Measurements from ENCODE around the gene GSN. TPM values are rescaled to one million over a fixed set of nuclear protein-coding genes. Genes with fewer than 3 reads are reported as not detected.

The GSN gene
- total and polyA plus RNA-seq, 4 donors: 18.8 to 402 (median 51.6) TPM

DNA sequence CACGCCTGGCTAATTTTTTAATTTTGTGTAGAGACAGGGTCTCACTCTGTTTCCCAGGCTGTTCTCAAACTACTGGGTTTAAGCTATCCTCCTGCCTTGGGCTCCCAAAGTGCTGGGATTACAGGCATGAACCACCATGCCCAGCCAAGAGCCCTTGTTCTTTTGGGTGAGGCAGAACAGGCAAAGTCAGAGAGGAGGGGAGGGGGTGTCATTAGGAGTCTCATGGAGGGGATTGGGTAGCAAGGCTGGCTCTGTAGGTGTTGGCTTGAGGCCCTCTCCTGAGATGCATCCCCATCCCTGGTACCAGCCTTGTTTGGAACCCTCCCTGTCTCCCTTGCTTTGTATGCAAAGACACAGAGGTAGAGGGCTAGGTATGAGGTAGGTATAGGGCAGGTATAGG is 24.1 kb downstream of the GSN start:
- no peaks in the 10 kb centered on the region for H3K9me3 ChIP-seq (ENCODE audit: control insufficient read depth in 4 of 4, low read length in 3 of 4)
- H3K36me3 ChIP-seq (ENCODE audit: control insufficient read depth in 4 of 4, insufficient read depth in 3 of 4, low read depth in 1 of 4, low read length in 3 of 4): no peaks in the 10 kb centered on the region
- H3K27me3 ChIP-seq (ENCODE audit: control insufficient read depth in 4 of 4, insufficient read depth in 4 of 4, low read length in 3 of 4): no peaks in the 10 kb centered on the region
- no peak for DNase-seq (ENCODE audit: low spot score)
- no peak overlapping the region for H3K4me3 ChIP-seq (ENCODE audit: low read depth in 1 of 3, low read length in 3 of 3)
- no peak overlapping the region for H3K9ac ChIP-seq (ENCODE audit: low read depth in 1 of 2, low read length in 2 of 2)
- 94% methylated on average over 1 of the region's 1 CpG for WGBS
- no peak overlapping the region for H3K27ac ChIP-seq (ENCODE audit: low read depth in 1 of 2, low read length in 2 of 2)
- TF ChIP-seq, protein P1, sequence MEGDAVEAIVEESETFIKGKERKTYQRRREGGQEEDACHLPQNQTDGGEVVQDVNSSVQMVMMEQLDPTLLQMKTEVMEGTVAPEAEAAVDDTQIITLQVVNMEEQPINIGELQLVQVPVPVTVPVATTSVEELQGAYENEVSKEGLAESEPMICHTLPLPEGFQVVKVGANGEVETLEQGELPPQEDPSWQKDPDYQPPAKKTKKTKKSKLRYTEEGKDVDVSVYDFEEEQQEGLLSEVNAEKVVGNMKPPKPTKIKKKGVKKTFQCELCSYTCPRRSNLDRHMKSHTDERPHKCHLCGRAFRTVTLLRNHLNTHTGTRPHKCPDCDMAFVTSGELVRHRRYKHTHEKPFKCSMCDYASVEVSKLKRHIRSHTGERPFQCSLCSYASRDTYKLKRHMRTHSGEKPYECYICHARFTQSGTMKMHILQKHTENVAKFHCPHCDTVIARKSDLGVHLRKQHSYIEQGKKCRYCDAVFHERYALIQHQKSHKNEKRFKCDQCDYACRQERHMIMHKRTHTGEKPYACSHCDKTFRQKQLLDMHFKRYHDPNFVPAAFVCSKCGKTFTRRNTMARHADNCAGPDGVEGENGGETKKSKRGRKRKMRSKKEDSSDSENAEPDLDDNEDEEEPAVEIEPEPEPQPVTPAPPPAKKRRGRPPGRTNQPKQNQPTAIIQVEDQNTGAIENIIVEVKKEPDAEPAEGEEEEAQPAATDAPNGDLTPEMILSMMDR (IDR thresholded peaks at IDR 0.05; ENCODE audit: low read depth, low read length, missing input control): no peak
- no peak for TF ChIP-seq RXRA (IDR thresholded peaks at IDR 0.05)
- no peak for TF ChIP-seq YY1 (IDR thresholded peaks at IDR 0.05)
- TF ChIP-seq HNF4A (conservative IDR thresholded peaks at IDR 0.05): no peak
- TF ChIP-seq NR2F2 (IDR thresholded peaks at IDR 0.05): no peak
- TF ChIP-seq, protein P2, sequence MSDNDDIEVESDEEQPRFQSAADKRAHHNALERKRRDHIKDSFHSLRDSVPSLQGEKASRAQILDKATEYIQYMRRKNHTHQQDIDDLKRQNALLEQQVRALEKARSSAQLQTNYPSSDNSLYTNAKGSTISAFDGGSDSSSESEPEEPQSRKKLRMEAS (IDR thresholded peaks at IDR 0.05): no peak
- no peak for TF ChIP-seq HNF4G (IDR thresholded peaks at IDR 0.05)
- TF ChIP-seq, protein P3, sequence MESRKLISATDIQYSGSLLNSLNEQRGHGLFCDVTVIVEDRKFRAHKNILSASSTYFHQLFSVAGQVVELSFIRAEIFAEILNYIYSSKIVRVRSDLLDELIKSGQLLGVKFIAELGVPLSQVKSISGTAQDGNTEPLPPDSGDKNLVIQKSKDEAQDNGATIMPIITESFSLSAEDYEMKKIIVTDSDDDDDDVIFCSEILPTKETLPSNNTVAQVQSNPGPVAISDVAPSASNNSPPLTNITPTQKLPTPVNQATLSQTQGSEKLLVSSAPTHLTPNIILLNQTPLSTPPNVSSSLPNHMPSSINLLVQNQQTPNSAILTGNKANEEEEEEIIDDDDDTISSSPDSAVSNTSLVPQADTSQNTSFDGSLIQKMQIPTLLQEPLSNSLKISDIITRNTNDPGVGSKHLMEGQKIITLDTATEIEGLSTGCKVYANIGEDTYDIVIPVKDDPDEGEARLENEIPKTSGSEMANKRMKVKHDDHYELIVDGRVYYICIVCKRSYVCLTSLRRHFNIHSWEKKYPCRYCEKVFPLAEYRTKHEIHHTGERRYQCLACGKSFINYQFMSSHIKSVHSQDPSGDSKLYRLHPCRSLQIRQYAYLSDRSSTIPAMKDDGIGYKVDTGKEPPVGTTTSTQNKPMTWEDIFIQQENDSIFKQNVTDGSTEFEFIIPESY (IDR thresholded peaks at IDR 0.05): no peak
- TF ChIP-seq REST (IDR thresholded peaks at IDR 0.05): no peak
- TF ChIP-seq RAD21 (IDR thresholded peaks at IDR 0.05): no peak
- TF ChIP-seq ATF3 (IDR thresholded peaks at IDR 0.05): no peak
- TF ChIP-seq FOXA1 (IDR thresholded peaks at IDR 0.05): no peak
- no peak for TF ChIP-seq FOXA2 (IDR thresholded peaks at IDR 0.05)
- no peak for TF ChIP-seq JUND (IDR thresholded peaks at IDR 0.05)
- peaks cover 0 to 4% (median 0%) of the 10 kb centered on the region in 4 donors for H3K4me1 ChIP-seq (ENCODE audit: control insufficient read depth in 4 of 4, insufficient read depth in 4 of 4, low read length in 3 of 4)

DNA sequence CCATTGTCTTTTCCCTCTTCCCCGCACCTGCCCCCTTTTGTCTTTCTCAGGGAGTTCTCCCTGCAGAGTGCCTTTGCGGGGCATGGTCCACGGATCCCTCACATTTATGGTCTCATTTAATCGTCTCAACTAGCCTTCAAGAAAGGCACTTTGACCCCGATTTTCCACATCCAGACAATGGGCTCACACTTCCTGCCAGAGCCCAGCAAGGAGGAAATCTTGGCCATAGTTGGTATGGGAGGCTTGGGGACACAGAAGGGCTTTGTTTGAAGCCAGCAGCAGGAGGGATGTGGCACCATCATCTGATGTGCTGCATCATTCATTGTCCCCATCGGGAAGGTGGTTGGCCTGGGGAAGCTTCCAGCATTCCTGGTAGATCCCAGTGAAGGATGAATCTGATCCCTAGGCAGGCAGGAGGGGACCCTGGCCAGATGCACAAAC is 24.9 kb downstream of the GSN start:
- H3K9ac ChIP-seq (ENCODE audit: low read depth in 1 of 2, low read length in 2 of 2): no peak overlapping the region
- no peak for DNase-seq (ENCODE audit: low spot score)
- no peak overlapping the region for H3K4me3 ChIP-seq (ENCODE audit: low read depth in 1 of 3, low read length in 3 of 3)
- no peaks in the 10 kb centered on the region for H3K36me3 ChIP-seq (ENCODE audit: control insufficient read depth in 4 of 4, insufficient read depth in 3 of 4, low read depth in 1 of 4, low read length in 3 of 4)
- WGBS: 86% methylated on average over 6 of the region's 6 CpGs
- no peaks in the 10 kb centered on the region for H3K4me1 ChIP-seq (ENCODE audit: control insufficient read depth in 4 of 4, insufficient read depth in 4 of 4, low read length in 3 of 4)
- no peaks in the 10 kb centered on the region for H3K27me3 ChIP-seq (ENCODE audit: control insufficient read depth in 4 of 4, insufficient read depth in 4 of 4, low read length in 3 of 4)
- H3K9me3 ChIP-seq (ENCODE audit: control insufficient read depth in 4 of 4, low read length in 3 of 4): no peaks in the 10 kb centered on the region
- TF ChIP-seq TAF1 (conservative IDR thresholded peaks at IDR 0.05): no peak
- H3K27ac ChIP-seq (ENCODE audit: low read depth in 1 of 2, low read length in 2 of 2): no peak overlapping the region
